NK-92 (cell line): ENCODE data around the gene ATXN7L1.
A peak's percentile ranks its signal among the peaks of the same experiment; 100 is the strongest.
"Not testable (repeated sequence)": the region's sequence is repeated elsewhere in the genome, so short reads cannot be mapped to it uniquely, and the experiment has no call there.

ENCODE experiments used
- DNase-seq: peaks from one replicate; lab custom pipeline; 2025; ENCODE audit not compliant: unreplicated experiment; lab: John Stamatoyannopoulos, UW

ATXN7L1 gene

GRCh38 chr7:105862276-105862675 lies 14.1 kb downstream of the ATXN7L1 start:
- DNase-seq: no peak

- DNase-seq: no peak
These were observed 15.2 kb downstream of the ATXN7L1 start for GRCh38 chr7:105861224-105861623.

DNA sequence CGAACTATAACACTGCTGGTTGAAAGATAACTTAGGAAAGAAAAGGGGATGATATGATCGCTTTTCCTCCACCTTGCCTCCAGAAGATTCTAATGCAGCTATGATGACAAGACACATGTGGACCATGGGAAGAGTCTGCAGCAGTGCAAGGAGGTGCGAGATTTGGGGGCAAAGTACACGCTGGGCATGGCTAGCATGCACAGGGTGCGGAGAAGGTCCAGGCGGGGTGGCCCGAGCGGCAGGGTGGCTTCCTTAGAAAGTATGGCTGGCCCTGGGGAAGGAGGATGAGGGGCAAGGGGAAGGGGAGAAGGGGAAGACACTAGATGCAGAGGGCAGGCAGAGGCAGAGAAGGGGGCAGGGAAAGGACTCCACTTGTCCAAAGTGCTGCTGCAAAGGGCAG lies 15.6 kb downstream of the ATXN7L1 start:
- DNase-seq: no peak

GRCh38 chr7:105857009-105857952 lies 19.1 kb downstream of the ATXN7L1 start:
- DNase-seq: no peak

GRCh38 chr7:105854498-105854897 lies 21.9 kb downstream of the ATXN7L1 start:
- DNase-seq: no peak

- no peak for DNase-seq
These were observed 22.4 kb downstream of the ATXN7L1 start for GRCh38 chr7:105853931-105854419.

DNA sequence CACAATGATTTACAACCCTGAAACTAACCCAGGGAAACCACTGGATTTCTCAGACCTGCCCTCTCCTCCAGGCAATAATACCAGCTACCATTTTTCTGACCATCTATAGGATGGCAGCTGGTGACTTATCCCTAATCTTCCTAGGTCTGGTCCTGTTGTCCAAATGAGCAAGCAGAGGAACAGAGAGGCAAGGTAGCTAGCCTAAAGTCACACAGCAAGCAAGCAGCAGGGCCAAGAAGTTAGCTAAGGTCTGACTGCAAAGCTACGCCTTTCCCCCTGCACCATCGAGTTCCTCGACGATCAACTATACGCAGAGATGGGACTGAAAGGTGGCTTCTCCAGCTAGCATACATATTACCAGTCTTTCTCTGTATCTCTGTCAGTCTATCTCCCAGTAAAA lies 25.3 kb downstream of the ATXN7L1 start:
- DNase-seq: no peak

DNA sequence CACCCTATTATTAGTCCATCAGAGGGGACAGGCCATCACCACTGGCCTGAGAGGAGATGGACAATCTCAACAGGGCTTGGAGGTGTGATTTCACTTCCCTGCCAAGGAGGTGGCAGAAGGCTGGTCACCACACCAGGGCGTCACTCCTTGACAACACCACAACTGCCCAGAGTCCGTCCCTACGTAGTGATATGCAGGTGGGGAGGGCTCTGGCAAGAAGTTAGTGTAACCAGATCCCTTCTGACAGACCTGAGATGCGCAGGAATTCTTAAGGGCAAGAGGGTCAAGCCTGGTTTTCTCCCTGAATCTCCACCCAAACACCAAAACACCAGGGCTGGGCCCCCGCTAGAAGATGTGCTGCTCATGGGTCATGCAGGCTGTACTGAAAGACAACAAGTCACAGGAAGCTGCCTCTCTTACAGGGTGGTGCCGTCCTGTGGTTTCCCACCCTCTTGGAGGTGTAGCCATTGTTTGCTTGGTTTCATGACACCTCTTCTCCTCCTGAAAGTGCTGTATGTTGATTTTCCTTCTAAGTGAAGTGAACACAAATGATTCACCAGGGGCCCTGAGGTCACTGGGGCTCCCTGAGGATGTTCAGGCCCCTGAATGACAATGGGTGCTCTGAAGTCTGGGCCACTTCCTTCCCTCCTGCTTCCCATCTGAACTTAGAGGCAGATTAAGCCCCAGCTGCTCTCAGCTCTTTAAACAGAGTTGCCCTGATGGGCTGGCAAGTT lies 27.1 kb downstream of the ATXN7L1 start:
- DNase-seq: peak; percentile 11

DNA sequence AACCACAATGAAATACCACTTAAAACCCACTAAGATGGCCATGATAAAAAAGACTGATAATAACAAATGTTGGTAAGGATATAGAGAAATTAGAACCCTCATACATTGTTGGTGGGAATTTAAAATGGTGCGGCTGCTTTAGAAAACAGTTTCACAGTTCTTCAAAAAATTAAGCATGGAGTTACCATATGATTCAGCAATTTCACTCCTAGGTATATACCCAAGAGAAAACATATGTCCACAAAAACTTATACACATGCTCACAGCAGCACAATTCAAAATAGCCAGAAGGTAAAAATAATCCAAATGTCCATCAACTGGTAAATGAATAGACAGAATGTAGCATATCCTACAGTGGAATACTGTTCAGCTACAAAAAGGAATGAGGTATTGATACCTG lies 30.0 kb downstream of the ATXN7L1 start:
- no peak for DNase-seq

- not testable (repeated sequence) for DNase-seq
These were observed 31.7 kb downstream of the ATXN7L1 start for GRCh38 chr7:105844681-105845080.

DNA sequence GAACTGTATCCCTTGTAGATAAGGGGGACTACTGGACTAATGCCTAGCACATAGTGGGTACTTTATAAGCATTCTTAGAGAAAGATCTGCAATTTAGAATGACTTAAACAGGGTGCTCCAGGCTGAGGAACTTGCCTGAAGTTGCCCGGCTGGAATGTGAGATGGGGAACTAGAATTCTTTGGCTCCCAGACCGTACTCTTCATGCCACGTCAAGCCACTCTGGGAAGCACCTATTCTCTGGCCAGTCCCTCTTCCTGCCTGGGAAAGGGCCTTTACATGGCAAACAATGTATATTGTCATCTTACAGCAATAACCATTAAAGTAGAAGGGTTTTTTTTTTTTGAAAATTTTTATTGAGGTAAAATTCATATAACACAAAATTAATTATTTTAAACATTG lies 34.5 kb downstream of the ATXN7L1 start:
- no peak for DNase-seq

DNA sequence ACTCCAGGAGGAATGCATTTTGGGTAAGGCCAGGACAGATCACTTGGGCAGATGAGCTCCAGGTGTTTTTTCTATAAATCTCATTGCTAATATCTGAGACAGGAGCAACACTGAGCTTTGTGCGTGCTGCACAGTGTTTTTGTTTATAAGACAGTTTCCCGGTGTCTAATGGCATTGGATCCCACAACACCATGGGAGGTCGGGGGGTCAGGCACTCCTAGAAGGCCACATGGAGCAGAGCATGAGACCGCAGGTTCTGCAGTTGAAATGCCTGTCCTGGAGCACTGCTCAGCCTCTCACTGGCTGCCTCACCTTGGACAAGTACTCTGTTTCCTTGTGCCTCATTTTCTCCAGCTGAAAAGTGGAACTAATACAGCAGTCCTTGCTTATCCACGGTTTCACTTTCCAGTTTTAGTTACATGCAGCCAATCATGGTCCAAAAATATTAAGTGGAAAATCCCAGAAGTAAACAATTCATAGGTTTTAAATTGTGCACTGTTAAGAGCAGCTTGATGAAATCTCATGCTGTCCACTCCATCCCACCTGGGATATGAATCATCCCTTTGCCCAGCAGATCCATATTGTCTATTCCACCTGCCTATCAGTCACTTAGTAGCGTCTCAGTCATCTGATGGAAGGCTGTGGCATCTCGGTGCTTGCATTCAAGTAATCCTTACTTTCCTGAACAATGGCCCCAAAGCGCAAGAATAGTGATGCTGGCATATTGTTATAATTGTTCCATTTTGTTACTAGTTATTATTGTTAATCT lies 35.2 kb downstream of the ATXN7L1 start:
- no peak for DNase-seq

DNA sequence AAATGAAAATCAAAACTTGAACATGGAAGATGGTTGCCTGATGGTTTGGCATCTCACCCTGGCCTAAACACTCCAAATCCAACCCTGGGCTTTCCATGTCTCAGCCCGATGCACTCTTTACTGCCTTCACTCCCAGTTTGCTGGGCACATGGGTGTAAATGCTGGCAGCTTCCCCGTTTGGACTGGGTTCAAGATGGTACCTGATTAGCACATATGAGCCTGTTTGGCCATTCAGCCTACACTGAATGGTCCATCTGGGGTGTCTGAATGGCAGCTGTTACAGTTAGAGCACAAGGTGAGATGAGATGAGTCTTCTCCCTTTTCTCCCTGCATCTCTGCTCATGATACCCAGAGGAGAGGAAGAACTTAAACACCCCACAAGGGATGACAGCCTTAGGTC lies 37.1 kb downstream of the ATXN7L1 start:
- no peak for DNase-seq

- DNase-seq: no peak
These were observed 37.7 kb downstream of the ATXN7L1 start for GRCh38 chr7:105838627-105839231.

GRCh38 chr7:105837765-105838626 lies 38.4 kb downstream of the ATXN7L1 start:
- DNase-seq: no peak

GRCh38 chr7:105835441-105835840 lies 41.0 kb downstream of the ATXN7L1 start:
- DNase-seq: no peak

DNA sequence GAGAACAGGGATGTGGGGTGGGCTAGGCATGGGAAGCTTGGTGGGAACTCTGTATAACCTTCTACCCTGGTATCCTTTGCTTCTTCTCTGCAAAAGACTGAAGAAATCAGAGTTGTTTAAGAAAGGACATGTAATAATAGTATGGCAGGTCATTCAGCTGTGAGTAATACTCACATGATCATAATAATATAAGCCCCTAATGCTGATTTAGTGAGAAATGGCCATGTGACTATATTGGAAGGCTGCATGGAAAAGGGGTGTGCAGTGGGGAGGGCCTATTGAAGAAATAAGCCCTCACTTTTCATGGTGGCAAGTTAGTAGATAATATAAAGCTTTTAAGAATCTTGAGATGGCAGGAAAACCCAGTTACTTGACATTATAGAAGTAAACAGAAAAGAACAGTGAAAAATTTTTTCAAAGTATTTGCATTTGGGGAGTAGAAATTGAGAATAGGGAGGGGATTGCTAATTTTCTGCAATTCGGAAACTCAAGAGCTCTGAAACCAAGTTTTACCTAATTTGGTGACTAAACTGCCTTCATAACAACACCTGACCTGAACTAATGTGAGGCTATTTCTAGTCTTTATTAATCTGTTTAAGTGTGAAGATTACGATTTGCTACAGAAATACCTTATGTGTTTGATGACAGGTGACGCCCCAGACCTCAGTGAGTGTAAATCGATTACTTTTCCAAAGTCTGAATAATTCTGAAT lies 44.4 kb downstream of the ATXN7L1 start:
- no peak for DNase-seq

GRCh38 chr7:105831302-105831620 lies 45.1 kb downstream of the ATXN7L1 start:
- no peak for DNase-seq
